ENCODE results near the gene ZBTB7C. TPM values are rescaled to one million over a fixed set of nuclear protein-coding genes. Genes with fewer than 3 reads are reported as not detected.

The ZBTB7C gene
- total and polyA plus RNA-seq, 5 donors: 0.88 to 3.7 (median 2.0) TPM

- Histone ChIP-seq H3K4me1 (ENCODE audit: control insufficient read depth, insufficient read depth, low read length) (no peaks in the 10 kb centered on the region), H3K4me3 (ENCODE audit: low read length) (no peak overlapping the region), H3K9me3 (ENCODE audit: control insufficient read depth, low read length) (no peaks in the 10 kb centered on the region), H3K27ac (ENCODE audit: low read length) (no peak overlapping the region), H3K27me3 (ENCODE audit: control insufficient read depth, insufficient read depth) (no peaks in the 10 kb centered on the region)
- DNase-seq: no peak
- ATAC-seq: no peak
- intact Hi-C loops (cut with DNase I): no loop called here
- 62% methylated on average over 7 of the region's 7 CpGs for WGBS
These were observed 100.2 kb downstream of the ZBTB7C start for GRCh38 chr18:48308755-48309575.

- DNase-seq (no peak), ATAC-seq (no peak)
- H3K4me3 ChIP-seq (ENCODE audit: low read length): no peak overlapping the region
- H3K27ac ChIP-seq (ENCODE audit: low read length): no peak overlapping the region
- WGBS: 75% methylated on average over 3 of the region's 3 CpGs
- no peaks in the 10 kb centered on the region for H3K4me1 ChIP-seq (ENCODE audit: control insufficient read depth, insufficient read depth, low read length)
- no peaks in the 10 kb centered on the region for H3K27me3 ChIP-seq (ENCODE audit: control insufficient read depth, insufficient read depth)
- no peaks in the 10 kb centered on the region for H3K9me3 ChIP-seq (ENCODE audit: control insufficient read depth, low read length)
- intact Hi-C loops (cut with DNase I): no loop called here
These were observed 101.1 kb downstream of the ZBTB7C start for GRCh38 chr18:48308027-48308635.

GRCh38 chr18:48306838-48307237 lies 102.3 kb downstream of the ZBTB7C start:
- ATAC-seq (no peak), DNase-seq (no peak)
- no peak overlapping the region for H3K4me3 ChIP-seq (ENCODE audit: low read length)
- no peak overlapping the region for H3K27ac ChIP-seq (ENCODE audit: low read length)
- no peaks in the 10 kb centered on the region for H3K27me3 ChIP-seq (ENCODE audit: control insufficient read depth, insufficient read depth)
- intact Hi-C loops (cut with DNase I): no loop called here
- no peaks in the 10 kb centered on the region for H3K9me3 ChIP-seq (ENCODE audit: control insufficient read depth, low read length)
- no peaks in the 10 kb centered on the region for H3K4me1 ChIP-seq (ENCODE audit: control insufficient read depth, insufficient read depth, low read length)
- WGBS: 68% methylated on average over 5 of the region's 5 CpGs

GRCh38 chr18:48304906-48305693 lies 104.1 kb downstream of the ZBTB7C start:
- Histone ChIP-seq H3K27ac (ENCODE audit: low read length) (no peak overlapping the region), H3K4me3 (ENCODE audit: low read length) (no peak overlapping the region), H3K27me3 (ENCODE audit: control insufficient read depth, insufficient read depth) (no peaks in the 10 kb centered on the region), H3K9me3 (ENCODE audit: control insufficient read depth, low read length) (no peaks in the 10 kb centered on the region), H3K4me1 (ENCODE audit: control insufficient read depth, insufficient read depth, low read length) (peaks cover 4% of the 10 kb centered on the region)
- WGBS: 92% methylated on average over 16 of the region's 16 CpGs
- no peak for ATAC-seq
- intact Hi-C loops (cut with DNase I): no loop called here
- DNase-seq: no peak

- ATAC-seq (no peak), DNase-seq (no peak)
- WGBS: 91% methylated on average over 3 of the region's 3 CpGs
- Histone ChIP-seq H3K9me3 (ENCODE audit: control insufficient read depth, low read length) (no peaks in the 10 kb centered on the region), H3K27ac (ENCODE audit: low read length) (no peak overlapping the region), H3K4me1 (ENCODE audit: control insufficient read depth, insufficient read depth, low read length) (peaks cover 4% of the 10 kb centered on the region), H3K27me3 (ENCODE audit: control insufficient read depth, insufficient read depth) (no peaks in the 10 kb centered on the region), H3K4me3 (ENCODE audit: low read length) (no peak overlapping the region)
- intact Hi-C loops (cut with DNase I): no loop called here
These were observed 105.3 kb downstream of the ZBTB7C start for GRCh38 chr18:48303883-48304282.

GRCh38 chr18:48302736-48303135 lies 106.4 kb downstream of the ZBTB7C start:
- intact Hi-C loops (cut with DNase I): no loop called here
- Histone ChIP-seq H3K4me3 (ENCODE audit: low read length) (no peak overlapping the region), H3K4me1 (ENCODE audit: control insufficient read depth, insufficient read depth, low read length) (peaks cover 4% of the 10 kb centered on the region), H3K9me3 (ENCODE audit: control insufficient read depth, low read length) (no peaks in the 10 kb centered on the region), H3K27me3 (ENCODE audit: control insufficient read depth, insufficient read depth) (no peaks in the 10 kb centered on the region), H3K27ac (ENCODE audit: low read length) (no peak overlapping the region)
- DNase-seq (no peak), ATAC-seq (no peak)
- WGBS: 95% methylated on average over 3 of the region's 3 CpGs

- Histone ChIP-seq H3K27me3 (ENCODE audit: control insufficient read depth, insufficient read depth) (no peaks in the 10 kb centered on the region), H3K4me3 (ENCODE audit: low read length) (no peak overlapping the region), H3K4me1 (ENCODE audit: control insufficient read depth, insufficient read depth, low read length) (peaks cover 4% of the 10 kb centered on the region), H3K27ac (ENCODE audit: low read length) (no peak overlapping the region), H3K9me3 (ENCODE audit: control insufficient read depth, low read length) (no peaks in the 10 kb centered on the region)
- 30% methylated on average over 6 of the region's 6 CpGs for WGBS
- DNase-seq (peak; percentile 53 to 70 (median 64)), ATAC-seq (peak; percentile 42 to 45)
- intact Hi-C loops (cut with DNase I): no loop called here
These were observed 108.7 kb downstream of the ZBTB7C start for GRCh38 chr18:48300463-48300961.

- Histone ChIP-seq H3K27ac (ENCODE audit: low read length) (no peak overlapping the region), H3K27me3 (ENCODE audit: control insufficient read depth, insufficient read depth) (no peaks in the 10 kb centered on the region), H3K4me3 (ENCODE audit: low read length) (no peak overlapping the region), H3K9me3 (ENCODE audit: control insufficient read depth, low read length) (no peaks in the 10 kb centered on the region), H3K4me1 (ENCODE audit: control insufficient read depth, insufficient read depth, low read length) (peaks cover 4% of the 10 kb centered on the region)
- DNase-seq (no peak), ATAC-seq (no peak)
- intact Hi-C loops (cut with DNase I): no loop called here
- WGBS: 80% methylated on average over 4 of the region's 4 CpGs
These were observed 112.0 kb downstream of the ZBTB7C start for GRCh38 chr18:48297139-48297538.

- no peak for DNase-seq
- ATAC-seq: no peak
- Histone ChIP-seq H3K4me1 (ENCODE audit: control insufficient read depth, insufficient read depth, low read length) (peaks cover 4% of the 10 kb centered on the region), H3K9me3 (ENCODE audit: control insufficient read depth, low read length) (no peaks in the 10 kb centered on the region), H3K27me3 (ENCODE audit: control insufficient read depth, insufficient read depth) (no peaks in the 10 kb centered on the region), H3K4me3 (ENCODE audit: low read length) (no peak overlapping the region), H3K27ac (ENCODE audit: low read length) (no peak overlapping the region)
- intact Hi-C loops (cut with DNase I): no loop called here
- WGBS: 95% methylated on average over 13 of the region's 13 CpGs
These were observed 112.6 kb downstream of the ZBTB7C start for GRCh38 chr18:48296581-48296980.

GRCh38 chr18:48295586-48296311 lies 113.4 kb downstream of the ZBTB7C start:
- Histone ChIP-seq H3K27me3 (ENCODE audit: control insufficient read depth, insufficient read depth) (no peaks in the 10 kb centered on the region), H3K4me3 (ENCODE audit: low read length) (no peak overlapping the region), H3K27ac (ENCODE audit: low read length) (no peak overlapping the region), H3K9me3 (ENCODE audit: control insufficient read depth, low read length) (no peaks in the 10 kb centered on the region), H3K4me1 (ENCODE audit: control insufficient read depth, insufficient read depth, low read length) (peaks cover 4% of the 10 kb centered on the region)
- WGBS: 74% methylated on average over 10 of the region's 10 CpGs
- intact Hi-C loops (cut with DNase I): no loop called here
- DNase-seq (peak in 1 of 3 donors; percentile 53), ATAC-seq (peak in 1 of 2 donors; percentile 7)

All from right cardiac atrium (tissue), 5 donors.